GM21825 (cell line): Measurements from ENCODE around the gene SMYD3.

Experiments used
- ATAC-seq: cut with Tn5 transposase; IDR thresholded peaks from one replicate; pipeline ENCODE4 v1.9.1; 2021; ENCODE audit warnings: mild to moderate bottlenecking, moderate library complexity; ENCODE audit not compliant: unreplicated experiment

The SMYD3 gene

DNA sequence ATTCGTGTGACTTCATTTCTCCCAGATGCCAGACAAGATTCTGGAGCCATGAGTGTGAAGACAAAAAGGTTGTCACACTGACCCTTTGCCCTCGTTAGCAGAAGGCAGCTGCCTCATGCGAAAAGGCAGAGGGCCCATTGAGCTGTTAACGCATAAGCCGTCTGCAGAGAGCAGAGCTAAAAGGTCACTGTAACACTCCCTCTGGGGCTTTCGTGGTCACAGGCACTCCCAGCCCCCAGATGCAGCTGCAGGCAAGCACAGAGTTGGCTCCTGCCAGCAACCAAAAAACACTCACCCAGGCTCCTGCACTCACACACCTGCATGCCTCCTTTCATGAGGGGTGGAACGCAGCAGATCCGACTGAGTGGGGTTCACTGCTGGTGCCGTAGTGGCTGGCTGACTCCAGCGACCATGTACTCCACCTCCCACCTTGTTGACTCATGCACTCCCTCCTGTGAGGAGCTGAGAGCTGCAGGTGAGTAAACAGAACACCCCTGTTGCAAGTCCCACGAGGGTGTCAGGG is 287.5 kb downstream of the SMYD3 start:
- peak; percentile 51 for ATAC-seq

- ATAC-seq = no peak
These were observed 288.4 kb downstream of the SMYD3 start for GRCh38 chr1:246218686-246219085.

- ATAC-seq = no peak
These were observed 290.2 kb downstream of the SMYD3 start for GRCh38 chr1:246216906-246217305.

GRCh38 chr1:246215510-246215903 is 291.6 kb downstream of the SMYD3 start:
- no peak for ATAC-seq

DNA sequence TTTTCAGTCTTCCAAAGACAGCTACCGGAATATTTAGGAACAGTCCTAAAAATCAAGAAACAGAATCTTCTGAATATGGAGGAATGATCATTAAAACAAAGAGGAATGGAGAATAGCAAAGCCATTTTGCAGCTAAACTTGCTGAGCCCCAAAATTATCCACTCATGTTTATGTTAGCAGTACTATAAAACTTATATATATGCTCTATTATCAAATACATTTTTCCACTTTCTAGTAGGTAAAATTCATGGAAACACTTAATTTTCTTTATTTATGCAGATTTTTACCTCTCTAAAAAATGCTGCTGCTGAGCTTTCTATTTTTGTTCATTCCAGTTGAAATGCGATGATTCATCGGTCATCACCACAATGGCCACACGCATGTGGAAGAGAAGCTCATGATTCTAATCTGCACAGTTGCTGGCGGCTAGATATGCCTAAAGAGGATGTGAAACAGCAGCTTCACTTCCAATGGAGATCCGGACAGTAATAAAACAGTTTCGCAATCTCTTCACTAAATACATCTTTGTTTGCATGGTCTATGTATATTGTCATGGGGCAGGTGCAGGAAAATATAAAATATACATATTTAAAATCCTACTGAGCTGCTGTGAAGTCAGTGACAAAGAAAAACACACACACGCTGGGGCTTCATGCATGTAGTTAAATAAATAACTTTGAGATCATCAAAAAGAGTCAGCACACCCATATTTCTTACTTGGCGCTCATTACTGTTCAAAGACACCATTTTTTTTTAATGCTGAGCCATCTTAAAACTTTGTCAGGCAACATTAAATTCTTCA is 292.2 kb downstream of the SMYD3 start:
- peak; percentile 97 for ATAC-seq

DNA sequence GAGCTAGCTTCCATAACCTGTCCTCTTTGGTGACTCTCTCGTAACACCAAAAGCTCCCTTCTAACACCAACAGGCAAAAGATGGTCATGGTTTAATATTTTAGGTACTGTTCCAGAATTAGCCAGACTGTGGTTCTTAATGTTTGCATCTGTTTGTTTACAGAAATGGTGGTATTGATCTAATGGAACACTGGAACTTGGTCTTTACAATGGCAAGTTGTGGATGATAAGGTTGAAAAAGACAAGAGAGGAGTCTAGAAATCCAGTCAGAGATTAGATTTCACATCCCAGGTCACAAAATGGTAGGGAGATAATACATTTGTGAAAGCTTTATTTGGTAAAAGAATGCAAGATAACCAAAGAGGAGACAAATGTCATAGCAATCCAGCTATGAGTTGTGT is 293.1 kb downstream of the SMYD3 start:
- no peak for ATAC-seq

GRCh38 chr1:246213502-246213901 is 293.6 kb downstream of the SMYD3 start:
- ATAC-seq = no peak

DNA sequence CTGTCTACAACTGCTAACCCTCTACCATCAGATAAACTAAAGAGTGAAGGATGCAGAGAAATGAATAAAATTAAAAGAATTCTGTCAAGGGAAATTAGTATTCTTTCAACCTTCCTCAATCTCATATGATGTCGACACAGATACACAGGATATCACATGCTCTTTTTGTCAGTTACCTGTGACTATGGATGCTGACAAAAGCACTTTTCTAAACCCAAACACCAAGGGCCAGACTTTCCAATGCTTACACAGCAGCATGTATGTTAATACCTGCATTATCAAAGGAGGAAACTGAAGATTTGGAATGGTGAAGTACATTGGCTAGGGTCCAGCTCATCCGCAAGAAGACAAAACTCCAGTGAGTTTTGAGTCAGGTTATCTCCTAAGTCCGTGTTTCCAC is 294.0 kb downstream of the SMYD3 start:
- ATAC-seq = no peak

GRCh38 chr1:246212013-246212412 is 295.1 kb downstream of the SMYD3 start:
- ATAC-seq = no peak

DNA sequence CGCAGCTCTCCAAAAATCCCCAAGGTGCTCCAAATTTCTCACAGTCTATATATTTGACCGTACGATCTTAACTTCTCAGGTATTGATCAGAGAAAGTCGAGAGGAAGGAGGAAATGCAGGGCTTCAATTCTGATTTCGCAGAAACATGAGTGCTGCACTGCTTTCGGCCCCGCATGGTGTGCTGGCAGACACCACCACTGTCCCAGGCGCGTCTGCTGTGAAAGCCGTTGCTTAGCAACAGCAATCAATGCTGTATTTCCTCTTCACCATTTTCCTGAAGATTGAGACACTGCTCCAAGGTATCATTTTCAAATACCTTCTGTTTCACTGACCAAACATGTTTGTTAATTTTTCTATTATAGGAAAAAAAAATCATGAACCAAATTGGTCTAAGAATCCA is 296.3 kb downstream of the SMYD3 start:
- no peak for ATAC-seq

- no peak for ATAC-seq
These were observed 299.0 kb downstream of the SMYD3 start for GRCh38 chr1:246208105-246208504.

GRCh38 chr1:246203180-246203579 is 303.9 kb downstream of the SMYD3 start:
- no peak for ATAC-seq

- ATAC-seq = no peak
These were observed 306.3 kb downstream of the SMYD3 start for GRCh38 chr1:246200738-246201137.

DNA sequence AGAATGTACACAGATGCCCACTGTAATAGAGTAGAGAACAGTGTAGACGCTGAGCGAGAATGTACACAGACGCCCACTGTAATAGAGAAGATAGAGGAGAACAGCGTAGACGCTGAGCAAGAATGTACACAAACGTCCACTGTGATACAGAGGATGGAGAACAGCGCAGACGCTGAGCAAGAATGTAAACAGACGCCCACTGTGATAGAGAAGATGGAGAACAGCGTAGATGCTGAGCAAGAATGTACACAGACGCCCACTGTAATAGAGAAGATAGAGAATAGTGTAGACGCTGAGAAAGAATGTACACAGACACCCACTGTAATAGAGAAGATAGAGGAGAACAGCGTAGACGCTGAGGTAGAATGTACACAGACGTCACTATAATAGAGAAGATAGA is 306.9 kb downstream of the SMYD3 start:
- no peak for ATAC-seq

- ATAC-seq = no peak
These were observed 307.9 kb downstream of the SMYD3 start for GRCh38 chr1:246199086-246199645.

GRCh38 chr1:246198115-246198816 is 308.8 kb downstream of the SMYD3 start:
- ATAC-seq = no peak

DNA sequence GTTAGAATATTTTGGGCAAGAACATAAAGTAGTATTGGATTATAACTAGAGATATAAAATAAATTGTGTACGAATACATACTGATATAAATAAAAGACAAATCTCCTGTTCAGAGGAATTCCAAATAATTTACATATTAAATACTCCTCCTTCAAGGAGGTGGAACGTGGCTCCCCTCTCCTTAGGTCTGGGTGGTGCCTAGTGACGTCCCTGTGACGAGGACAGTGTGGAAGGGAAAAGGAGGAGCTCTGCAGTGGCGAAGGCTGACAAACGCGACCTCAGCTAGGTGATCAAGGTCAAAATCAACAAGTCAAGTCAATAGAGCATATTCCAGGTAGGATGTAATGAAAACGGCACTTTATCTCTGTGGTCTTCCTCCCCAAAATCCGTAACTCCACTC is 310.0 kb downstream of the SMYD3 start:
- no peak for ATAC-seq

GRCh38 chr1:246195296-246195695 is 311.8 kb downstream of the SMYD3 start:
- no peak for ATAC-seq

DNA sequence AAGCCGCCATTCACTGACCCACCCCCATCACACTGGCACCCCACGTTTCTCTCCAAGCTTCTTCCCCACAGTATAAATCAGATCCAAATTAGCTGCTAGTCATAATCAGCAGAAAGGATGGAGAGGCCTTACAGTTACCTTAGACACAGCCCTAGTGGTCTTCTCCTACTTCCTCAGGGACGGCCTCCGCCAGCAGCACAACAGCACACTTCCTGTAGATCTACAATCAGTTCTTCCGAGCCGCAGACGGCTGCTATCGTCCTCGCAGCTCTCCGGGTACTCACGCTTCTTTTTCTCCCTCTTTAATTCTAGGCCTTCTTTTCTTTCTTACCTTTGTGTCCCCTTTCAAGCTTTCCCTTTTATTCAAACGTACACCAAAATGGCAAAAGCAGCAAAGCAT is 313.5 kb downstream of the SMYD3 start:
- ATAC-seq = no peak

DNA sequence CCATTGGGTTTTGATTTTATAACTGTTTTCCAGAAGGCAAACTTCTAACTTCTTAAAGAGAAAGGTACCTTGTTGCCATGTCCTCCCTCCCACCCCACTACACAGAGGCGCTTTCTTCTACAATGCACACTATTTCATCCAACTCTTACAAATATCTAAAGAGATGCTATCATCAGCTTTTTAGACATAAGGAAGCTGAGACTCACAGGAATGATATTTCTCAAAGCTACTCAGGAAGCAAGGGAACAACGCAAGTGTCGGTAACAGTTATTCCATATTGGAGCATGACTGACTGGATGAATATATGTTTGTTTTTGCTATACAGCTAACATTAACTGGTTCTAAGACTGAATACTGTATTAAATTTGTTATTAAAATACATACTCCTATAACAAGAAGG is 318.0 kb downstream of the SMYD3 start:
- no peak for ATAC-seq

- ATAC-seq = no peak
These were observed 319.2 kb downstream of the SMYD3 start for GRCh38 chr1:246187834-246188372.

DNA sequence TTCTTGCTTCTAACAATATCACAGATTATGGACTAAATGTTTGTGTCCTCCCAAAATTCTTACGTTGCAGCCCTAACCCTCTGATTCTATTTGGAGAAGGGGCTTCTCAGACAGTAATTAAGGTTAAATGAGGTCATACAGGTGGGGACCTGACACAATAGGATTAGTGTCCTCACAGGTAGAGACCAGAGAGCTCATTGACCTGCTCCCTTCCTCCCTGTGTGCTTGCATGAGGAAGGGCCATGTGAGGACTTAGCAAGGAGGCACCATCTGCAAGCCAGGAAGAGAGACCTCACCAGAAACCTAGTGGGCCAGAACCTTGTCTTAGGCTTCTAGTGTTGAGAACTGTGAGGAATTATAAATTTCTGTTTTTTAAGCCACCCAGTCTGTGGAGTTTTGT is 322.6 kb downstream of the SMYD3 start:
- ATAC-seq = no peak
